ENCODE results near the gene TMEM243.
A peak's percentile ranks its signal among the peaks of the same experiment; 100 is the strongest.

The TMEM243 gene

GRCh38 chr7:87173471-87173870 lies 46.1 kb downstream of the TMEM243 start:
- DNase-seq (ENCODE audit: low read depth) = no peak
- no peak overlapping the region for H3K4me3 ChIP-seq (ENCODE audit: low read depth, low read length)

DNA sequence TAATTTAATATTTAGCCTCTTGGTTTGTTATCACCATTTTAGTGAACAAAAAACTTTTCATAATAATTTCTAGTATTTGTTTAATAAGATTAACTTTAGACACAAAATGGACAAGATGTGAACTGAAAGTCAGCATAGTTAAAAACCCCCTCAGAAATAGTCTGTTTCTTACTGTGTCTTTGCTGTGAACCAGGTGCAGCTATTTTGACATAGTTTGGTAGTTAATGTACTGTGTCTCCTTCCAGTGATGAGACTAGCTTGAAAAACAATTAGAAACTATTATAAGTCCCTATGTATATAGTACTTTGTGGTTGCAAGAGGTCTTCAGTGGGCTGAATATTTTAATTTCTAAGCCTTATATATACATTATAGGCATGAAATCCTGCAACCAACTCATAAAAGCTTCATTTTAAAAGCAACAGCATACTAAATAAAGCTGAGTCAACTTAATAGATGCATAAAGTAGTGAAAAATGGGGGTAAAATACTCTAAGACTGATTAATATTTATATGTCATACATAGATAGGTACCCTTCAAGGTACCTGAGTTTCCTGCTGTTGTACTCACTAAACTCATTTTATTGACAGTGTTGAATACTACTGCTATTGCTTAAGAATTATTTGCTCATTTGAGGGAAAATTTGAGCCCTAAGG lies 48.1 kb downstream of the TMEM243 start:
- DNase-seq (ENCODE audit: low read depth) = no peak

GRCh38 chr7:87170828-87171227 lies 48.7 kb downstream of the TMEM243 start:
- no peak for DNase-seq (ENCODE audit: low read depth)

More for the DNA sequence above, 48.1 kb downstream of the TMEM243 start:
- H3K4me3 ChIP-seq (ENCODE audit: low read depth, low read length) = no peak overlapping the region

GRCh38 chr7:87164433-87164832 lies 55.1 kb downstream of the TMEM243 start:
- no peak overlapping the region for H3K4me3 ChIP-seq (ENCODE audit: low read depth, low read length)
- DNase-seq (ENCODE audit: low read depth) = no peak

More at GRCh38 chr7:87170828-87171227, 48.7 kb downstream of the TMEM243 start:
- H3K4me3 ChIP-seq (ENCODE audit: low read depth, low read length) = no peak overlapping the region

GRCh38 chr7:87159538-87159937 lies 60.0 kb downstream of the TMEM243 start:
- H3K4me3 ChIP-seq (ENCODE audit: low read depth, low read length) = no peak overlapping the region

DNA sequence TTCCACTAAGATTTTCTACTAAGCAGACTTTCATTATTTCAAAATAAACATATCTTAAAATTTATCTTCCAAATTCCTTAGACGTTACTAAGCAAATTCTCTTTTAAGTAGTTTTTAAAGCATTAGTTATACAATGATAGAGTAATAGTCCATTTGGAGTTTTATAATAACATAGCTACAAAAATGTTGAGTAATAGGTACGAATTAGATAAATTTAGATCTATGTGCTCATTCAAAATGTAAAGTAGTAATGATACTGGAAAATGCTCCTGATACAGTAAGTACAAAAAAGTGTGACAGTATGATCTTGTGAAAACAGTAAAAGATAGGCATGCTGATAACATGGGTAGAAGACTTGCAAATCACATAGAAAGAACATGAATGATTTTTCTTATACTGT lies 62.8 kb downstream of the TMEM243 start:
- DNase-seq (ENCODE audit: low read depth) = no peak
- H3K4me3 ChIP-seq (ENCODE audit: low read depth, low read length) = no peak overlapping the region

More at GRCh38 chr7:87159538-87159937, 60.0 kb downstream of the TMEM243 start:
- DNase-seq (ENCODE audit: low read depth) = no peak

DNA sequence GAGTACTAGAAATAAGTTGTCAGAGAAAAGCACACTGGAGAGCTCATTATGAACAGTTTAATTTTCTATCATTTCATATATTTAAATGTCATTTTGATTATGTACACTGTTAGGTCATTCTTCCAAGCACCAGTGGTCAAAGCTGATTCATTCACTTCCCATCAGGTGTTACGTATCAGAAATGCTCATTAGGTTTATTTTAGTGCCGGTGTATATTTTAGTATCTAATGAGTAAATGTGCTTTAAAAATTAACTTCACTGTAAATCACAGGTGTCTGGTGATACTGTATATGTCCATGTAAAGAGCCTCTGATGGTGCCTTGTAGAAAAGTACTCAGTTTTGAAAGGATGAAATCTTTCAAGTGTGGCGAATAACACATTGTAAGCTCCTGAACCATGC lies 63.7 kb downstream of the TMEM243 start:
- H3K4me3 ChIP-seq (ENCODE audit: low read depth, low read length) = no peak overlapping the region
- no peak for DNase-seq (ENCODE audit: low read depth)

DNA sequence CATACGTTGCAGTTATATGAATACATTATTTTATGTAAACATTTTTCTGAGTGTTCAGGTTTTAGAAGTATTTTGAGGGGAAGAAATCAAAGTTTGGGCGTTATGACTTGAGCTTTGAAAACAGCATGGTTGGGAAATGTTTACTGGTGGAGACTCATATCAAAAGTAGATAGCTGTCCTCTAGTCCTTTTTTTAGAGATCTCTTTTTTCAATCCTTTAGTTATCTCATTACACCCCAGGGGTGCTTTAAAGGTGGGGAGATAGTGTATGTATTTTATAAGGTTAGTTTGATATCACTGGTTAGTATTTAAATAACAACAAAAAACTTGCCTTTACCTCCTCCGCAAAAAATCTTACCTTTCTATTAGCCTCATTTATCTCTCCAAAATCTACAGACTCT lies 65.0 kb downstream of the TMEM243 start:
- peak overlapping the region; percentile 86 for H3K4me3 ChIP-seq (ENCODE audit: low read depth, low read length)
- no peak for DNase-seq (ENCODE audit: low read depth)

- DNase-seq (ENCODE audit: low read depth) = no peak
- peak overlapping the region; percentile 86 for H3K4me3 ChIP-seq (ENCODE audit: low read depth, low read length)
These were observed 65.4 kb downstream of the TMEM243 start for GRCh38 chr7:87154166-87154565.

DNA sequence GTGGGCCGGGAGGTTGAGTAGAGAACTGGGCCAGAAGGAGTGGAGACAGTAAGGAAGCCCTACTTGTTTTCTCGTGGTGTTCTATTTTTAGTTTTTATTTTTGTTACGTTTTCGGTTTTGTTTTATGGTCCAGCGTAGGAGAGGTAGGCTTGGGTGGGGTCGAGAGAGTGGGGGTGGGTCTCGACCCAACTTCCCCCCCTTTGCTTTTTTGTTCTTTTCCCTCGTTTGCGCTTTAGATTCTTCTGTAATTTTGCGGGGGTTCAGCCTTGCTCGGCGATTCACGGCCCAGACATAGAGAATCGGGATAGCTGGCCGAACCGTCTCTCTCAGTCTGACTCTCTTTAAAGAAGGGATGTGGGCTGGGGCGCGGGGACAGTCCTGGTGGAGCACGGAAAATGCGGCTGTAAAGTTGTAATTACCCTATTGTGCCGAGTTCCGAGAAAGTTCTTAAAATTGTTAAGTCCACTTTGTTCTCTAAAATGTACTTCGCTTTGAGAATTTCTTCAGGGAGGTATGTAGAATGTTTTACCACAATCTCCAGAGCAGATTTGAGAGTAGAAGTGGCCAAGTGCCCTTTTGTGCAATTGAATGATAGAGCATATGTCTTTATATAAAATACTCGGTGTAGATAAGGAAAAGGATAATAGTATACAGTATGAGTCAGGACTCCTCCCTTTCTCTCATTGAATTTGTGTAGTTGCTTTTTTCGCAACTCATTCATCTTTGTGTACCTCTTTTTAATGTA lies 66.5 kb downstream of the TMEM243 start:
- no peak for DNase-seq (ENCODE audit: low read depth)

DNA sequence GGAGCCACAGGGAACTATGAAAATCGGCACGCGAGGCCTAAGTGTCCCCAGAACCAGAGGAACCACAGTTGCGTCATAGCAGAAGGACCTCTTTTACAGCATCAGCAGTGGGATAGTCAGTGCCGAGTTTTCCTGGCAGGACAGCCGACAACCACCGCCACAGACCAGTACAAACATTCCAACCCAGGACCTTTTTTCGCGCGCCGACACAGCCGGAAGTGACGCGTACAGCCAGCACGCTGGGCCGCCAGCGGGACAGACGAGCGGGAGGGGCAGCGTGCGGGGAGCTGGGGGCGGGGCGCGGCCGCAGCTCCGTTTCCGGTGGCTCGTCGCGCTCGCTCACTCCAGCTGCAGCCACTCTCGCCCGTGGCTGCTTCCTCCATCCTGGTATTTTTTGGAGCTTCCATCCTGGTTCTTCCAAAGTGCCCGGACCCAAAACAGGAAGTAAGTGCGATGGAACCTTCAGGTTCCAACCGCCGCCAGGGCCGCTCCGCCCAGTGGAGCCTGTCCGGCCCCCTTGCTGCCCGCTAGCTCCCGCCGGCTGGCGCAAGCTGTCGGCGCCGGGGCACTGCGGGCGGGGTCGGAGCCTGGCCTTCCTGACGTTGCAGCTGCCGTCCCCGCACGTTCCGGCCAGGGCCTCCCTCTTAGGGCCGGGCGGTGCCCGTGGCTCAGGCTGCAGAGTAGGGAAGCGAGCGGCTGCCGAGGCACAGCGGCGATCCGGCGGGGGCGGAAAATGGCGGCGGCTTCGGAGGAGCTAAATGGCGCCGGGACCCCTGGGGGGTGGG lies 67.2 kb downstream of the TMEM243 start, which contains the start of gene DMTF1:
TSS of gene DMTF1 (plus strand) at position 342 of the 785 bp plus-strand sequence. CDS start 12,489 bp downstream, outside the sequence.
- peak; percentile 84 for DNase-seq (ENCODE audit: low read depth)
- peak within 1 kb of the TSS; percentile 86 for H3K4me3 ChIP-seq (ENCODE audit: low read depth, low read length)

More for the DNA sequence above, 66.5 kb downstream of the TMEM243 start:
- peak overlapping the region; percentile 86 for H3K4me3 ChIP-seq (ENCODE audit: low read depth, low read length)

DNA sequence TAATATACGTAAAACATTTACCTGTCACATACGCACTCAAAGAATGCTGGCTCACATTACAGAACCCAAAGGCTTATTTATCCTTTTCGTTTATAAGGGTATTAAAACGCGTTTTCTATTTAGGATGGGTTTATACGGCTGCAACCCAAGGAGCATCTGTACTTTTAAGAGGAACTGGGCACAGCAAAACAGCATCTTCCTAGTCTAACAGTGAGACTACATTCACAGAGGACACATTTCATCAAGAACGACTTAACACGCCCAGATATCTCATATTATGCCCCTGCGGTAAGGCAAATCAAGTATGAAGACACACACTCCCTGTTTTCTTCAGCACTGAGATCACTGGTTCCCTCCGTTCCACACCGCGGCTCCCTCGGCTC lies 67.8 kb downstream of the TMEM243 start:
- DNase-seq (ENCODE audit: low read depth) = no peak
- H3K4me3 ChIP-seq (ENCODE audit: low read depth, low read length) = peak overlapping the region; percentile 86

- no peak for DNase-seq (ENCODE audit: low read depth)
- H3K4me3 ChIP-seq (ENCODE audit: low read depth, low read length) = peak overlapping the region; percentile 86
These were observed 68.4 kb downstream of the TMEM243 start for GRCh38 chr7:87151002-87151728.

DNA sequence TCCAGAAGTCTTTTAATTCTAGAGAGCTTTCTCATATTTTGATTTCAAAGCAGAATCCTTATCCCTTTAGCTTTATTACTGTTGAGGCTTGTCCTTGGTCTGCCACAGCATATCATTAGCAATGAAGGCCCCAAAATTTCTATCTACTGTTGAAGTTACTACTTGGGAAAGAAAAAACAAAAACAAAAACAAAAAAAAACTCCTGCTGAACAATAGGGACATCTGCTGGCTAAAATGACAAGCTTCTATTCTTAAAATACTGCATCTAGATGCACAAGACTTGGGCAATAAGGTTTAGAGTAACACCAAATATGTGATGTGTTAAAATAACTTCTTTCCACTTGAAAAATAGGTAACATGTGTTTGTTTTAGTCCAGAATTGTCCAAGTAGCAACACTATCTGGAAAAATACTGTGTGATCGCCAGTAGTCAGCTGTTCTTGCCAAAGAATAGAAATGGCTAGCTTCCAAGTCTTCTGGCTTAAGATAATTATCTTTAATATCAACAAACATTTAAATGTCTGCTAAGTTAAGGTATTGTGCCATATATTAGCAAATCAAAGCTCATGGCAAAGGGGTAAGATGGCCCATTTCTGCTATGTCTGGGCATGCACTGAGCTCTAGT lies 71.1 kb downstream of the TMEM243 start:
- H3K4me3 ChIP-seq (ENCODE audit: low read depth, low read length) = no peak overlapping the region
- DNase-seq (ENCODE audit: low read depth) = peak; percentile 4

DNA sequence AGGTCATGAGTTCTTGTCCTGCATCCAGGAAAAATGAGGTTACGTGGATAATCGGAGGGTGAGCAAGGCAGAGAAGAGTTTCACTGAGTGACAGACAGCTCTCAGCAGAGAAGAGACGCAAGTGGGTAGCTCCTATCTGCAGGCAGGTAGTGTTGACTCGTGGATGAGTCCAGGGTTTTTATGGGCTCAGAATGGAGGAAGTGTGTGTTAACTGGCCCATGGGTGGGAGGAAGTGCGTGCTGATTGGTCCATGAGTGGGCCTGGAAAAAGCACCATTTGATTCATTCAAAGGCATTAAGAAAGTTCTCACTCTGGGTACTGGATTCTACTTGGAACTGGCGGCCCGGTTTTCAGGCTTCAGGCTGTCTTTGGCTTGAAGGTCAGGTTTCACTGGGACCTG lies 72.0 kb downstream of the TMEM243 start:
- no peak overlapping the region for H3K4me3 ChIP-seq (ENCODE audit: low read depth, low read length)
- no peak for DNase-seq (ENCODE audit: low read depth)

- H3K4me3 ChIP-seq (ENCODE audit: low read depth, low read length) = no peak overlapping the region
- no peak for DNase-seq (ENCODE audit: low read depth)
These were observed 72.7 kb downstream of the TMEM243 start for GRCh38 chr7:87146740-87147386.

Data from skeletal muscle cell (primary cell).